H9 (cell line): ENCODE measurements around the gene FAT4. TPM values are rescaled to one million over a fixed set of nuclear protein-coding genes. Genes with fewer than 3 reads are reported as not detected.

Experiments used
- DNase-seq: peaks from one replicate; pipeline ENCODE4 v3.0.0-alpha.2; 2017
- H2AFZ ChIP-seq: one replicate; pipeline ENCODE4 v1.6.1; 2013; ENCODE audit warnings: mild to moderate bottlenecking, low read length, control low read depth, moderate library complexity
- H2AK5ac ChIP-seq: 2 replicates; pipeline ENCODE4 v1.6.1; 2013; ENCODE audit warnings: low read length, control low read depth, mixed read lengths; ENCODE audit not compliant: insufficient read length
- H2BK120ac ChIP-seq: one replicate; pipeline ENCODE4 v1.6.1; 2013; ENCODE audit warnings: low read depth, mild to moderate bottlenecking, low read length, control low read depth, inconsistent platforms; ENCODE audit not compliant: poor library complexity, severe bottlenecking
- H2BK12ac ChIP-seq: 2 replicates; pipeline ENCODE4 v1.6.1; 2013; ENCODE audit warnings: low read length, control low read depth, mixed read lengths, low read depth; ENCODE audit not compliant: insufficient read length
- H2BK15ac ChIP-seq: 2 replicates; pipeline ENCODE4 v1.6.1; 2013; ENCODE audit warnings: low read depth, low read length, control low read depth
- H2BK20ac ChIP-seq: one replicate; pipeline ENCODE4 v1.6.1; 2013; ENCODE audit warnings: low read depth, mild to moderate bottlenecking, low read length, control low read depth, inconsistent platforms; ENCODE audit not compliant: poor library complexity, severe bottlenecking
- H2BK5ac ChIP-seq: 2 replicates; pipeline ENCODE4 v1.6.1; 2013; ENCODE audit warnings: low read length, control low read depth, mixed read lengths; ENCODE audit not compliant: insufficient read length
- H3K14ac ChIP-seq: 2 replicates; pipeline ENCODE4 v1.6.1; 2013; ENCODE audit warnings: low read length, control low read depth; ENCODE audit not compliant: insufficient read depth
- H3K18ac ChIP-seq: 2 replicates; pipeline ENCODE4 v1.6.1; 2013; ENCODE audit warnings: low read depth, mild to moderate bottlenecking, mixed read lengths, low read length, control low read depth; ENCODE audit not compliant: insufficient read length
- H3K23ac ChIP-seq: 2 replicates; pipeline ENCODE4 v1.6.1; 2013; ENCODE audit warnings: low read length, control low read depth, mixed read lengths, low read depth; ENCODE audit not compliant: insufficient read length
- H3K23me2 ChIP-seq: 2 replicates; pipeline ENCODE4 v1.6.1; 2013; ENCODE audit warnings: low read depth, mild to moderate bottlenecking, mixed read lengths, low read length, control low read depth; ENCODE audit not compliant: insufficient read length, poor library complexity, severe bottlenecking
- H3K27ac ChIP-seq: 2 replicates; pipeline ENCODE4 v1.5.1; 2013; ENCODE audit warnings: low read length, control low read depth, mixed read lengths, low read depth; ENCODE audit not compliant: insufficient read length
- H3K27me3 ChIP-seq: 2 replicates; pipeline ENCODE4 v1.6.1; 2013; ENCODE audit warnings: low read length, control low read depth, inconsistent platforms; ENCODE audit not compliant: insufficient read depth
- H3K4ac ChIP-seq: 2 replicates; pipeline ENCODE4 v1.6.1; 2013; ENCODE audit warnings: low read depth, mild to moderate bottlenecking, control low read depth, inconsistent platforms, low read length, moderate library complexity
- H3K4me1 ChIP-seq: 2 replicates; pipeline ENCODE4 v1.6.1; 2013; ENCODE audit warnings: low read length, control low read depth, inconsistent platforms; ENCODE audit not compliant: insufficient read depth
- H3K4me2 ChIP-seq: 2 replicates; pipeline ENCODE4 v1.6.1; 2013; ENCODE audit warnings: low read length, control low read depth, mixed read lengths; ENCODE audit not compliant: insufficient read length, insufficient read depth
- H3K56ac ChIP-seq: 2 replicates; pipeline ENCODE4 v1.6.1; 2013; ENCODE audit warnings: low read depth, mild to moderate bottlenecking, mixed read lengths, low read length, control low read depth; ENCODE audit not compliant: insufficient read length
- H3K79me1 ChIP-seq: 2 replicates; pipeline ENCODE4 v1.6.1; 2013; ENCODE audit warnings: low read depth, mild to moderate bottlenecking, moderate library complexity, low read length, control low read depth, inconsistent platforms; ENCODE audit not compliant: insufficient read depth, poor library complexity, severe bottlenecking
- H3K79me2 ChIP-seq: 2 replicates; pipeline ENCODE4 v1.6.1; 2013; ENCODE audit warnings: low read length, control low read depth, inconsistent platforms; ENCODE audit not compliant: insufficient read depth
- H3K9ac ChIP-seq: 2 replicates; pipeline ENCODE4 v1.6.1; 2013; ENCODE audit warnings: low read length, control low read depth, mixed read lengths; ENCODE audit not compliant: insufficient read length; ENCODE audit errors: extremely low read depth
- H3K9me3 ChIP-seq: one replicate; pipeline ENCODE4 v1.6.1; 2013; ENCODE audit warnings: low read depth, low read length, inconsistent platforms; ENCODE audit not compliant: control insufficient read depth
- H3T11ph ChIP-seq: one replicate; pipeline ENCODE4 v1.6.1; 2013; ENCODE audit warnings: mild to moderate bottlenecking, low read length, control low read depth, inconsistent platforms
- H4K20me1 ChIP-seq: one replicate; pipeline ENCODE4 v1.6.1; 2013; ENCODE audit not compliant: control insufficient read depth, insufficient read length, insufficient read depth
- H4K5ac ChIP-seq: 2 replicates; pipeline ENCODE4 v1.6.1; 2013; ENCODE audit warnings: low read depth, mild to moderate bottlenecking, mixed read lengths, low read length, control low read depth; ENCODE audit not compliant: insufficient read length
- H4K8ac ChIP-seq: replicated peaks from 2 replicates; pipeline ENCODE4 v1.6.1; 2013; ENCODE audit warnings: low read length, control low read depth, mixed read lengths, low read depth; ENCODE audit not compliant: insufficient read length
- H4K91ac ChIP-seq: 2 replicates; pipeline ENCODE4 v1.6.1; 2013; ENCODE audit warnings: low read depth, mild to moderate bottlenecking, moderate library complexity, mixed read lengths, low read length, control low read depth; ENCODE audit not compliant: insufficient read length
- H3K27ac Mint-ChIP-seq, 3 experiments: 2 replicates in 2 of 3; 3 replicates in 1 of 3; pipeline ENCODE4 v1.8.0; 2020 to 2021; ENCODE audit warnings: mixed read lengths in 3 of 3, mild to moderate bottlenecking in 1 of 3, moderate library complexity in 1 of 3
- H3K27me3 Mint-ChIP-seq: 2 replicates; pipeline ENCODE4 v1.8.0; 2021; ENCODE audit warnings: low read depth, mild to moderate bottlenecking, moderate library complexity, mixed read lengths
- H3K36me3 Mint-ChIP-seq, 3 experiments: 2 replicates in 2 of 3; 3 replicates in 1 of 3; pipeline ENCODE4 v1.8.0; 2020 to 2021; ENCODE audit warnings: low read depth in 3 of 3, mixed read lengths in 3 of 3; ENCODE audit not compliant: insufficient read depth in 1 of 3
- H3K4me1 Mint-ChIP-seq, 2 experiments: 2 replicates each; pipeline ENCODE4 v1.8.0; 2020; ENCODE audit warnings: mixed read lengths in 2 of 2
- H3K4me3 Mint-ChIP-seq, 2 experiments: 2 replicates in 1 of 2; 3 replicates in 1 of 2; pipeline ENCODE4 v1.8.0; 2020 to 2021; ENCODE audit warnings: mild to moderate bottlenecking in 2 of 2, mixed read lengths in 2 of 2, moderate library complexity in 1 of 2
- H3K9me3 Mint-ChIP-seq, 2 experiments: 2 replicates in 1 of 2; 3 replicates in 1 of 2; pipeline ENCODE4 v1.8.0; 2020; ENCODE audit warnings: mild to moderate bottlenecking in 2 of 2, mixed read lengths in 2 of 2, moderate library complexity in 1 of 2
- CTCF ChIP-seq: fragments of 200-600 bp; sonication (generic); conservative IDR thresholded peaks from 3 replicates; pipeline ENCODE4 v1.8.0; 2021; ENCODE audit warnings: antibody characterized with exemption, mild to moderate bottlenecking
- WGBS: extraction: QIAGEN DNeasy Blood & Tissue Kit; methylation state at CpG from one replicate; pipeline ENCODE4 v1.1.7; 2013; ENCODE audit warnings: missing lambda C conversion rate, low lambda C conversion rate, mixed read lengths; ENCODE audit not compliant: insufficient read length; ENCODE audit errors: extremely low coverage; 5-methylcytosine and 5-hydroxymethylcytosine counted together
- total RNA-seq: library from RNA; stranded (reverse); gene quantifications from 2 replicates; pipeline ENCODE4 v1.2.1, GENCODE V29; 2021

Gene FAT4
- total RNA-seq, 1 experiment from 2014 or later = 6.9 TPM

- no peak overlapping the region for H3K27ac ChIP-seq
- no CpG with 5 or more reads among the region's 3 CpGs for WGBS
Observed at GRCh38 chr4:125267630-125268029, 47.1 kb upstream of the FAT4 start.

More at GRCh38 chr4:125267630-125268029, 47.1 kb upstream of the FAT4 start:
- peaks cover 0 to 4% of the 10 kb centered on the region in 2 experiments; a peak in 1 of 5 replicates for H3K9me3 Mint-ChIP-seq
- Histone ChIP-seq H4K91ac (no peak overlapping the region), H3K56ac (no peak overlapping the region), H4K8ac (no peak overlapping the region), H3K23ac (no peak overlapping the region), H2AFZ (no peak overlapping the region), H2AK5ac (no peak overlapping the region), H3K79me1 (no peaks in the 10 kb centered on the region), H3T11ph (no peak overlapping the region), H2BK15ac (no peak overlapping the region), H4K20me1 (no peaks in the 10 kb centered on the region), H3K27me3 (no peaks in the 10 kb centered on the region), H3K14ac (no peak overlapping the region), H3K4me2 (no peak overlapping the region), H3K4ac (no peak overlapping the region), H2BK5ac (no peak overlapping the region), H2BK12ac (no peak overlapping the region), H3K18ac (no peak overlapping the region), H4K5ac (no peak overlapping the region), H2BK120ac (no peak overlapping the region), H2BK20ac (no peak overlapping the region), H3K23me2 (no peaks in the 10 kb centered on the region), H3K79me2 (no peaks in the 10 kb centered on the region), H3K4me1 (no peaks in the 10 kb centered on the region; the same call in 1 of the 2 replicates), H3K9ac (no peak overlapping the region), H3K9me3 (no peaks in the 10 kb centered on the region)
- H3K4me1 Mint-ChIP-seq = peaks cover 25 to 26% of the 10 kb centered on the region in 2 experiments
- peaks cover 0 to 9% (median 1%) of the 10 kb centered on the region in 3 experiments; a peak in 3 of 7 replicates for H3K36me3 Mint-ChIP-seq
- peak overlapping the region in 1 of 3 experiments; percentile 78; a peak in 2 of 7 replicates for H3K27ac Mint-ChIP-seq
- H3K27me3 Mint-ChIP-seq = no peaks in the 10 kb centered on the region
- no peak for DNase-seq
- no peak overlapping the region for H3K4me3 Mint-ChIP-seq
- no peak for TF ChIP-seq CTCF
